Amygdala (tissue), 56 donors: ENCODE measurements around the gene CDK5RAP2.

ENCODE experiments used
- DNase-seq, 56 donors: peaks; one replicate each; lab custom pipeline; 2025; lab: John Stamatoyannopoulos, UW

CDK5RAP2 gene

DNA sequence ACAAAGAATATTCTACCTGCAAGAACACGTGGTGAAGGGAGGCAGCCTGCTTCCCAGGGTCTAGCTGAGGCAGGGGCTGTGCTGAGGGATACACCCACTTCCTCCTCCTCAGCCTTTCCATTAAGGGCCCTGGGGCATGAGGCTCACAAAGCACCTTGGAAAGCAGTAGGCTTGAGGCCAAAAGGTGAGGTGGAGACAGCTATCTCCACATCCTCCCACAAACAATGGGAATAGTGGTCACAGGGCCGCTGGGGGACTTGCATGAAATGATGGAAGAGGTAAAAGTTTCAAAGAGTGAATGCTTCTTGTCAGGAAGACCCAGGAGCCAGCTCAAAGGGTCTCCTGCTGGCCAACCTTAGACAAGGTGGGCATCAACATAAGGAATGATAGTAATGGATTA, 207.9 kb downstream of the CDK5RAP2 start:
- DNase-seq: no peak

- no peak for DNase-seq
Measured at GRCh38 chr9:120369608-120370220, 210.3 kb downstream of the CDK5RAP2 start.

DNA sequence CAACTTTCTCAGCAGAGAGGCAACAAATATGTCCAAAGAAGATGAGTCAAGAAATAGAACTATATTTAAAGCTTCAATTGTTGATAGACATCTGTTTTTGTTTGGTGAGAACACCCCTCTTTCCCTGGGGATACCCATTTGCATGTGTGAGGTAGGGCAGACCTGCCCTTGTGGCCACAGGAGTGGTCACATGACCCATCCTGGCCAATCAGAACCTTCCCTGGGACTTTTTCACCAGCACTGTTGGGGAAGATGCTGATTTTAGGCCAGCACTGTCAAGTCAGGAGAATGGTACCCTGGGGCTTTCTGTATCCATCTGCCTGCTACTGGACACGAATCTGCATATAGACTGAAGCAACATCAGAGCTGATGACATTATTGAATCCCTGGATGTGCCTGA, 211.2 kb downstream of the CDK5RAP2 start:
- no peak for DNase-seq

DNA sequence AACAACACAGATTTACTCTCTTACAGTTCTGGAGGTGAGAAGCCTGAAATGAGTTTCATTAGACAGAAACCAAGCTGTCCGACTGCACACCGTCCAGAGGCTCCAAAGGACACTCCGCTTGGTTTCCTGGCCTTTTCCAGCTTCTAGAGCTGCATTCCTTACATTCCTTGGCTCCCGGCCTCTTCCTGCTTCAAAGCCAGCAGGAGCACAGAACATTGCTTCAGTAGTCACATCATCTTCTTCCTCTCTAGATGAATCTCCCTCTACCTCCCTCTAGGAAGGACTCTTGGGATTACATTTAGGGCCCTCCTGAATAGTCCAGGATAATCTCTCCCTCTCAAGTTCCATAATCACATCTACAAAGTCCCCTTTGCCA, 213.3 kb downstream of the CDK5RAP2 start:
- DNase-seq: no peak

DNA sequence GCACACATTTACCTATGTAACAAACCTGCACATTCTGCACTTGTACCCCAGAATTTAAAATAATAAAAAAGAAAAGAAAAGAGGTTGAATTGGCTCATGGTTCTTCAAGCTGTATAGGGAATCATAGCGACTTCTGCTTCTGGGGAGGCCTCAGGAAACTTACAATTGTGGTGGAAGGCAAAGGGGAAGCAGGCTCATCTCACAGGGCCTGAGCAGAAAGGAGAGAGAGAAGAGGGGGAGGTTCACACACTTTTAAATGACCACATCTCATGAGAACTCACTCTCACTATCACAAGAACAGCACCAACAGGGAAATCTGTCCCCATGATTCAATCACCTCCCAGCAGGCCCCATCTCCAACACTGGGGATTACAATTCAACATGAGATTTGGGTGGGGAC, 214.6 kb downstream of the CDK5RAP2 start:
- DNase-seq: no peak

GRCh38 chr9:120363697-120364096, 216.3 kb downstream of the CDK5RAP2 start:
- DNase-seq: no peak

DNA sequence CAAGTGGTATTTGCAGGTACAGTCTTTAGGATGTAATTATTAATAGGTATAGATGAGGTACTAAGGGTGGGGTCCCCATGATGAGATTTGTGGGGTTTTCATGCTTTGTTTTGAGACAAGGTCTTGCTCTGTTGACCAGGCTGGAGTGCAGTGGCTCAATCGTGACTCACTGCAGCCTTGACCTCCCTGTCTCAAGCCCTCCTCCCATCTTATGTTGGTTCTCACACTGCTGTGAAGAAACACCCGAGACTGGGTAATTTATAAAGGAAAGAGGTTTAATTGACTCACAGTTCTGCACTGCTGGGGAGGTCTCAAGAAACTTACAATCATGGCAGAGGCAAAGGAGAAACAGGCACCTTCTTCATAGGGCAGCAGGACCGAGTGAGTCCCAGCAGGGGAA, 217.5 kb downstream of the CDK5RAP2 start:
- DNase-seq: no peak

DNA sequence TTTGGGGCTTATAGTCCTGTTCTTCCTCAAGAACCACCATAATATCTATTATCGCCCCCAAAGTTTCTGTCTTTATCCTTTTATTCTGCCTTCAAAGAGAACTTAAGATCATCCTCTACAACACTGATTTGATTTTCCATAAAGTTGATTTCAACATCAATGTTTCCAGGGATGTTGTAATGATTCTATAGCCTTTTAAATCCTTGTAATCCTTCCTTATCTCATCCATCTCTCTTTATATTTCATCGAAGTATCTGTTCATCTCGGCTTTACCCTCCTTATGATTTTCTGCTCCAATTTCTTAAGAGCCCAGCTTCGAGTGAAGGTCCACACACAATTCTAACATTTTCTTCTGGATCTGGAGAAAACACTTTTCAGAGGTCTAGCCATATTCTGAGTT, 218.4 kb downstream of the CDK5RAP2 start:
- DNase-seq: no peak

DNA sequence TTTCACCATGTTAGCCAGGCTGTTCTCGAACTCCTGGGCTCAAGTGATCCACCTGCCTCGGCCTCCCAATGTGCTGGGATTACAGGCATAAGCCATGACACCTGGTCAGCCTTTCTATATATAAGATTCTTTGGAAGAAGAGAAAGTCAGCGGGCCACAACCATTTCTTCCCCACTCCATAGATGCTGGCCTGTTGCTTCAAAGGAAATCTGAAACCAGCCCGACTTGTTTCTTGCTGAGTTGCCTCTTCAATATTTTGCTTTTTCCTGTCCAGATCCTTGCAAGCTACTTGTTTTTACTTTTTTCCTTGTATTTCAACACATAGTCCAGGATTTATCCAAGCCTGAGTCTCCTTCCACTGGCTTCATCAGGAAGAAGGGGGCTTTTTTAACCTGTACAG, 219.5 kb downstream of the CDK5RAP2 start:
- DNase-seq: no peak

DNA sequence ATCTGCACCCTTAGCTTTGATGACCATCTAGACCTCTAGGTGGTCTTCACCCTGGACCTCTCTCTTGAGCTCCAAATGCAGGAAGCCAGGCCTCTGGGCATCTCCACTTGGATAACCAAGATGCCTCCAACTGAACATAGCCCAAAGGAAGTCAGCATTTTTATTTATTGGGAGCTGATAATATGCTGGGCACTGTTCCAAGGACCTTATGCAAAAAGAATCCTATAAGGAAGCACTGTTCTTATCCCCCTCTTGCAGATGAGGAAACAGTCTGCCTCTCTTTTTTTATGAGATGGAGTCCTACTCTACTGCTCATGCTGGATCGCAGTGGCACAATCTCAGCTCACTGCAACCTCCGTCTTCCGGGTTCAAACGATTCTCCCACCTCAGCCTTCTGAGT, 219.9 kb downstream of the CDK5RAP2 start:
- no peak for DNase-seq

DNA sequence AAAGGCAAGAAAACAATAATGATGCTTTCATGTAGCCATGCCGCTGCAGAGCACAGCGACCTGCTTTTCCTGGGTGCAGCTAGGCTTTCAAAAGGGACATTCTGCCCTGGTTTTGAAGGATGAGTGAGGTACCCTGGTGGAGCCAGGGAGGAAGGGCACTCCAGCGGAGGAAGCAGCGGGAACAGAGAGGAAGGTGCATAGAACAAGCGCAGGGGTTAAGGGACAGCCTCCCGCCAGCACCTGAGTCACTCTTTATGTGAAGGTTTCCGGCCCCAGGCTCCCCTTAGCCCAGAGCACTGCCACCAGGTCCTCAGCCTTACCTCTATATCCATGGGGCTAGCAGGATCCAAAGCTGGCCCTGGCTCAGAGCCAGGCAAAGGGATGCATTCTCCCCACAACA, 221.1 kb downstream of the CDK5RAP2 start:
- no peak for DNase-seq

- DNase-seq: no peak
Measured at GRCh38 chr9:120353506-120353905, 226.5 kb downstream of the CDK5RAP2 start.

DNA sequence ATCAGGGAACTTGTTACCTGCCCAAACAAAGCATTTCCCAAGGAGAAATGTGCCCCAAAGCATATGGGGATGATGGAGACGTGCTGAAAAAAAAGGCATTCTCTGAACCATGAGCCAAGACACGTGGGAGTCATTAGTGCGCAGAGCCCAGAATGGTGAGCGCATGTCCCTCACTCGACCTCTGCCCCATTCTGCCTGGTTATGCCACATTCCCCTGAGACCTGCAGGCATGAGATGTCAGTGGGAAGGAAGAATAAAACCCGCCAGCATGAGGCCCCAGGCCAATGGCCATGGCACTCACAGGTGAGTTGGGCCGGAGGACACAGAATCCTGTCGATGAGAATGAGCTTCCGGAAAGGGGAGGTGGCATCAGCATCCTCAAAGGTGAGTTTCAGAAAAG, 228.9 kb downstream of the CDK5RAP2 start:
- DNase-seq: no peak

- no peak for DNase-seq
Measured at GRCh38 chr9:120350596-120350995, 229.4 kb downstream of the CDK5RAP2 start.

GRCh38 chr9:120348951-120349429, 231.0 kb downstream of the CDK5RAP2 start:
- peak in 27 of 56 donors; percentile 1 to 34 (median 10) for DNase-seq

GRCh38 chr9:120345379-120345778, 234.6 kb downstream of the CDK5RAP2 start:
- DNase-seq: no peak

- no peak for DNase-seq
Measured at GRCh38 chr9:120344230-120344629, 235.7 kb downstream of the CDK5RAP2 start.

GRCh38 chr9:120343416-120343815, 236.6 kb downstream of the CDK5RAP2 start:
- DNase-seq: no peak
